GM19099 (cell line): ENCODE results near the gene CIB1.

ENCODE experiments used
- POLR2A ChIP-seq: IDR thresholded peaks from 3 replicates; pipeline ENCODE4 v1.6.1; 2011; ENCODE audit warnings: low read depth; ENCODE audit not compliant: insufficient read length; ENCODE audit errors: extremely low read depth

The CIB1 gene

GRCh38 chr15:90209591-90209990 is 24.1 kb downstream of the CIB1 start:
- no peak for TF ChIP-seq POLR2A

GRCh38 chr15:90208356-90208755 is 25.4 kb downstream of the CIB1 start:
- no peak for TF ChIP-seq POLR2A

GRCh38 chr15:90207252-90207651 is 26.5 kb downstream of the CIB1 start:
- no peak for TF ChIP-seq POLR2A

GRCh38 chr15:90205886-90206285 is 27.9 kb downstream of the CIB1 start:
- no peak for TF ChIP-seq POLR2A

- no peak for TF ChIP-seq POLR2A
Measured at GRCh38 chr15:90205050-90205848, 28.5 kb downstream of the CIB1 start.

- no peak for TF ChIP-seq POLR2A
Measured at GRCh38 chr15:90203922-90204321, 29.8 kb downstream of the CIB1 start.

- TF ChIP-seq POLR2A = no peak
Measured at GRCh38 chr15:90203473-90203872, 30.3 kb downstream of the CIB1 start.

GRCh38 chr15:90202929-90203328 is 30.8 kb downstream of the CIB1 start:
- no peak for TF ChIP-seq POLR2A

GRCh38 chr15:90201944-90202375 is 31.8 kb downstream of the CIB1 start:
- TF ChIP-seq POLR2A = no peak

- peak; percentile 78 for TF ChIP-seq POLR2A
Measured at GRCh38 chr15:90201130-90201943, 32.4 kb downstream of the CIB1 start, which contains the start of gene SEMA4B. SEMA4B (plus strand) TSS chr15:90201330; CDS start chr15:90201579, 249 bp downstream.

- TF ChIP-seq POLR2A = no peak
Measured at GRCh38 chr15:90200534-90201129, 33.1 kb downstream of the CIB1 start.

GRCh38 chr15:90194655-90195054 is 39.1 kb downstream of the CIB1 start:
- TF ChIP-seq POLR2A = no peak

- TF ChIP-seq POLR2A = no peak
Measured at GRCh38 chr15:90192961-90193786, 40.6 kb downstream of the CIB1 start.

GRCh38 chr15:90191794-90192509 is 41.8 kb downstream of the CIB1 start:
- no peak for TF ChIP-seq POLR2A
